Measurements from ENCODE around the gene MAP4.
"Not testable (repeated sequence)": the region's sequence is repeated elsewhere in the genome, so short reads cannot be mapped to it uniquely, and the experiment has no call there.

MAP4 gene

DNA sequence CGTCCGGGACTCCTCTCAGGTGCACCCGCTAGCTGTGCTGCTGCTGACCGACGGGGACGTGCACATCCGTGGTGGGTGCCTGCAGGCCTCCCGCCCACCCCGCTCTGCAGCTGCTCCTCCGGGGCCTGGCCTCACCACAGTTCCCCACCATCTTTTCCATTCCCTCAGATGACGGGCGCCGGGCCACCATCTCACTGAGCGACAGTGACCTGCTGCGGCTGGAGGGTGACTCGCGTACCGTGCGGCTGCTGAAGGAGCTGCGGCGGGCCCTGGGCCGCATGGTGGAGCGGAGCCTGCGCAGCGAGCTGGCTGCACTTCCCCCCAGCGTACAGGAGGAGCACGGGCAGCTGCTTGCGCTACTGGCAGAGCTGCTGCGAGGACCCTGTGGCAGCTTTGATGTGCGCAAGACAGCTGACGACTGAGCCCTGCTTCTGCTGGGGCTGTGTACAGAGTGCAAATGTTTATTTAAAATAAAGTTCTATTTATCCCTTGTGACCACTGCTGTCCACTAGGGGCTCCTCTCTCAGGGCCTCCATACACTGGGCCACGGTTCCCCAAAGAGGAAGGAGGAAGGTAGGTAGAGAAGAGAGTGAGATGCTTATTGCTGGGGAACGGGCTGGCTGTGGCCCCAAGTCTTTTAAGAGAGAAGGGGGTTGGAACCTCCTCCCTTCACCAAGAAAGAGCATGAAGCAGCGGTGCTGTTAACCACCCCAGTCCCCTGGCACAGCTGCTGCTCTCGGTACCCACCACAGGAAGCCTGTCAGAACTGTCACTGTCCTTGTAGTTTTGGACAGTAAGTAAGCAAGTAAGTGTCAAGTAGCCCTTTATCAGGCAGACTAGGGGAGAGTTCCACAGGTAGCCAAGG, 166.3 kb downstream of the MAP4 start:
- intact Hi-C loops (cut with DNase I), result no loop called here
- peak in 2 of 10 donors; percentile 79 to 88 for DNase-seq

DNA sequence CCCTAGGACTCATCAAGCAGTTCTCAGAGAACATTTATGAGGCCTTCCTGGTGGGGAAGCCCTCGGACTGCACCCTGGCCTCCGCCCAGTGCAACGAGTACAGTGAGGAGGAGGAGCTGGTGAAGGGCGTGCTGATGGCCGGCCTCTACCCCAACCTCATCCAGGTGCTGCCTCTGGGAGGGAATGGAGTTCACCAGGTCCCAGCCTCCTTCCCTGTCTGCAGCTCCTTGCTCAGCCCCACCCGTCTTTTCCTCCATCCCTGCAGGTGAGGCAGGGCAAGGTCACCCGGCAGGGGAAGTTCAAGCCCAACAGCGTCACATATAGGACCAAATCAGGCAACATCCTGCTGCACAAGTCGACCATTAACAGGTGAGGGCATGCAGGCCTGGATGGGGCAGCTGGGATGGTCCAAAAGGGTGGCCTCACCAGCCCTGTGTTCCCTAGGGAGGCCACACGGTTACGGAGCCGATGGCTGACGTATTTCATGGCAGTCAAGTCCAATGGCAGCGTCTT, 167.0 kb downstream of the MAP4 start:
- intact Hi-C loops (cut with DNase I), result no loop called here
- DNase-seq, result peak in 1 of 10 donors; percentile 70

DNA sequence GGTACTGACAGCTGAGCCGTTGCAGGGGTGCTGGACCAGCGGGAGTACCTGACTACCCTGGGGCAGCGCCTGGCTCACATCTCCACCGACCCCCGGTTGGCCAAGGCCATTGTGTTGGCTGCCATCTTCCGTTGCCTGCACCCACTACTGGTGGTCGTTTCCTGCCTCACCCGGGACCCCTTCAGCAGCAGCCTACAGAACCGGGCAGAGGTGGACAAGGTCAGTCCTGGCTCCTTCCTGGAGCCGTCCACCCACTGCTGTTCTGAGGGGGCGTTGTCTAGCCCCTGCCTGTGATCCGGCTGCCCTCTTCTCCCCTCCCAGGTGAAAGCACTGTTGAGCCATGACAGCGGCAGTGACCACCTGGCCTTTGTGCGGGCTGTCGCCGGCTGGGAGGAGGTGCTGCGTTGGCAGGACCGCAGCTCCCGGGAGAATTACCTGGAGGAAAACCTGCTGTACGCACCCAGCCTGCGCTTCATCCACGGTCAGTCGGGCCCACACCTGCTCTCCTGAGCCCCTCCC, 167.6 kb downstream of the MAP4 start:
- intact Hi-C loops (cut with DNase I), result no loop called here
- DNase-seq, result peak in 2 of 10 donors; percentile 63 to 70

DNA sequence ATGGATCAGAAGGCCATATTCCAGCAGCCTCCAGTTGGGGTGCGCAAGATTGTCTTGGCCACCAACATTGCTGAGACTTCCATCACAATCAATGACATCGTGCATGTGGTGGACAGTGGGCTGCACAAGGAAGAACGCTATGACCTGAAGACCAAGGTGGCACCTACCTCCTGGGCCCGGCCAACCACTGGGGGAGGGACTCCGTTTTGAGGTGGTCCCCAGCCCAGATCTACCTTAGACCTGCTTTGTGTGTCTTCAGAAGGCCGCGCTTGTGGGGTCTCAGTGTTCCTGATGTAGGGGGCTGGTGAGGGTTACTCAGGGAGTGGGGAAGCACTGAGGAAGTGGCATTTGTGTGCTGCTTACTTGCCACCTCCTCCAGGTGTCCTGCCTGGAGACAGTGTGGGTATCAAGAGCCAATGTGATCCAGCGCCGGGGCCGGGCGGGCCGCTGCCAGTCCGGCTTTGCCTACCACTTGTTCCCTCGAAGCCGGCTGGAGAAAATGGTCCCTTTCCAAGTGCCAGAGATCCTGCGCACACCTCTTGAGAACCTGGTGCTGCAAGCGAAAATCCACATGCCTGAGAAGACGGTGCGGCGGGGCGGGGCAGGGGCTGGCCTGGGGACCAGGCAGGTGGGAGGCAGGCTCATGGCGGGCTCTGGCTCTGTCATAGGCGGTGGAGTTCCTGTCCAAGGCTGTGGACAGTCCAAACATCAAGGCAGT, 168.3 kb downstream of the MAP4 start:
- no peak for DNase-seq
- intact Hi-C loops (cut with DNase I), result no loop called here

DNA sequence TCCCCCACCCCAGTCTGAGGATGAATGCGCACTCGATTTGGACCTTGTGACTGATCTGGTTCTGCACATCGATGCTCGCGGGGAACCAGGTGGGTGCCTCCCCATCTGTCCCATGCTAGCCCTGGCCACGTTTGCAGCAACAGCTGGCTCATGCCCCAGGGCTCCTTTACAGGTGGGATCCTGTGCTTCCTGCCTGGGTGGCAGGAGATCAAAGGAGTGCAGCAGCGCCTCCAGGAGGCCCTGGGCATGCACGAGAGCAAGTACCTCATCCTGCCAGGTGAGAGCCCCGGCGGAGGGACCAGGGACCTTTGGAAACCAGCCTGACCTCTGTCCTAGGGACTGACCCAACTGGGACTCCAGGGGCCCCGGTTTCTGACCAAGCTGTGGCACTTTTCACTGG, 169.0 kb downstream of the MAP4 start:
- DNase-seq, result no peak
- intact Hi-C loops (cut with DNase I), result no loop called here

DNA sequence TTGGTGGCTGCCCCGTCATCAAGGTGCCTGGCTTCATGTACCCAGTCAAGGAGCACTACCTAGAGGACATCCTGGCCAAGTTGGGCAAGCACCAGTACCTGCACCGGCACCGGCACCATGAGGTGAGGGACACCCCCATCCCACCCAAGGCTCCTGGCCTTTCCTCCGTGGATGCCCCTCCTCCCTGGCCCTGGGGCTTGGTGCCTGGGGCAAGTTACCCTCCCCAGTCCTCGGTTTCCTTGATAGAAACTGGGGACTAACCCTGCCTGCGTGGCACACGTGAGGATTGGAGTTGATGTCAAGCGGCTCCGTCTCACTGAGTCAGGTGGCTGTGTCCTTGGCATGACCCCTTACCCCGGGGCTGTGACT, 169.4 kb downstream of the MAP4 start:
- intact Hi-C loops (cut with DNase I), result no loop called here
- DNase-seq, result no peak

DNA sequence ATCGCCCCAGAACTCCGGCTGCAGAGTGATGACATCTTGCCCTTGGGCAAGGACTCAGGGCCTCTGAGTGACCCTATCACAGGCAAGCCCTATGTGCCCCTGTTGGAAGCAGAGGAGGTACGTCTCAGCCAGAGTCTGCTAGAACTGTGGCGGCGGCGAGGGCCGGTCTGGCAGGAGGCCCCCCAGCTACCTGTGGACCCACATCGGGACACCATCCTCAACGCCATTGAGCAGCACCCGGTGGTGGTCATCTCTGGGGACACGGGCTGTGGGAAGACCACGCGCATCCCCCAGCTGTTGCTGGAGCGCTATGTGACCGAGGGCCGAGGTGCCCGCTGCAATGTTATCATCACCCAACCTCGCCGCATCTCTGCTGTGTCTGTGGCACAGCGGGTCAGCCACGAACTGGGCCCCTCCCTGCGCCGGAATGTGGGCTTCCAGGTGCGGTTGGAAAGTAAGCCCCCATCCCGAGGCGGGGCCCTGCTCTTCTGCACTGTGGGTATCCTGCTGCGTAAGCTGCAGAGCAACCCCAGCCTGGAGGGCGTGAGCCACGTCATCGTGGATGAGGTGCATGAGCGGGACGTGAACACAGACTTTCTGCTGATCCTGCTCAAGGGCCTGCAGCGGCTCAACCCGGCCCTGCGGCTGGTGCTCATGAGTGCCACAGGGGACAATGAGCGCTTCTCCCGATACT, 169.9 kb downstream of the MAP4 start:
- intact Hi-C loops (cut with DNase I), result no loop called here
- DNase-seq, result peak in 1 of 10 donors; percentile 81

DNA sequence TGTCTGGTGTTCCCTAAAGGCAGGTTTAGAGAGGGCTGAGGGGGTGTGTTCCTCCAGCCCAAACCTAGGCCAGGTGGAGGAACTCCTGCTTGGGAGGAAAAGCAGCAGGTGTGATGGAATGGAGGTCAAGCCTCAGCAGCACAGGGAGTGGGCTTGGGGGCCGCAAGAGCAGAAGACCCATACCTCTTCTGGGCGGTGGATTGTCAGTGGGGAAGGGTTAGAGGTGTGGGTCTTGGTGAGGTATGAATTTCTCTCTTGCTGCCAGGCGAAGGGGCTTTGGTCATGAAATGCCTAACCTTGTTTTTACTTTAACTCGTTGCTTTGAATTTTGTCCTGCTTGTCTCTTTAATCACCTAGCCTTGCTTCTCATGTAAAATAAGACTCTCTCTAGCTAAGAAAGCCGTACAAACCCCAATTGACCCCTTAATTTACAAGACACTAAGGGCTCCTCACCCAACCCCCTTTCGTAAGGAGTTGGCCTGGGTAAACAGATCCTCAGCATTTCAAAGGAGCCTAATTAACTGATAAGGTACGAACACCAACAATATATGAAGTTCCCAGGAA, 174.3 kb downstream of the MAP4 start:
- intact Hi-C loops (cut with DNase I), result no loop called here
- DNase-seq, result no peak

DNA sequence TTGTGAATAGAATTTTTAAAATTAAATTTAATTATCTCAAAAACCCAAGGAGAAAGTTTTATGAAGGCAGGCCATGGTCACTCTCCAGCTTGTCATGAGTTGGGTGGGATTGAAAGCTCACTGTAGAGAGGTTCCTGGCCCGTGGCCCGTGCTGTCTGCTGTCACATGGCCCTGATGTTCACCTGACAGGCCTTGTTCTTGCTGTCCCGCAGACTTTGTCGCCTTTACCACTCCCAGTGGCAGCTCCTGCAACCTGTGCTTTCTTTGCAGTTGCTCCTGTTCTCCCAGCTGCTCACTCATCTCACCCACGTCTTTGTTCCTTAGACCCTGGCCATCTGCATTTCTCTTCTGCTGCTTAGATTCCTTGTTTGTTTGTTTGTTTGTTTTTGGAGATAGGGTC, 177.7 kb downstream of the MAP4 start:
- intact Hi-C loops (cut with DNase I), result no loop called here
- DNase-seq, result peak in 1 of 10 donors; percentile 71

DNA sequence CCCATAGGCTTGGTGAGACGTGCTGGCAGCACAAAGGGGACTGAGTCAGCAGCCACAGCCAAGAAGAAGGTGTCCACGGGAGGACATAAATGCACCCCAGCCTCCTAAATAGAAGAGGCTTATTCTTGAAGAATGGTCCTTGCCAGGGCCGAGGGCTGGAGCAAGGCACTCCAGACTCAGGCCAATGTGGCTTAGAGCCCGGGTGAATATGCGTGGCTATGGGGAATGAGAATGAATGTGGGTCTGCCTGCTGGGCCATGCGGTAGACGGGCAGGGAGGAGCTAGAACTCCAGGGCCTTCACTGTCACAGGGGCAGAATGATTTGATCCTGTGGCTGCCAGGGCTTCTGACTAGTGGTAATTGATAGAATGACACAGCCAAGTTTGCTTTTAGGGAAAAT, 179.2 kb downstream of the MAP4 start:
- intact Hi-C loops (cut with DNase I), result loop anchor here (1.0 kb wide), 2 partner anchors 153 to 314 kb away; no protein-coding TSS in a partner anchor
- peak in 4 of 10 donors; percentile 28 to 87 (median 66) for DNase-seq

DNA sequence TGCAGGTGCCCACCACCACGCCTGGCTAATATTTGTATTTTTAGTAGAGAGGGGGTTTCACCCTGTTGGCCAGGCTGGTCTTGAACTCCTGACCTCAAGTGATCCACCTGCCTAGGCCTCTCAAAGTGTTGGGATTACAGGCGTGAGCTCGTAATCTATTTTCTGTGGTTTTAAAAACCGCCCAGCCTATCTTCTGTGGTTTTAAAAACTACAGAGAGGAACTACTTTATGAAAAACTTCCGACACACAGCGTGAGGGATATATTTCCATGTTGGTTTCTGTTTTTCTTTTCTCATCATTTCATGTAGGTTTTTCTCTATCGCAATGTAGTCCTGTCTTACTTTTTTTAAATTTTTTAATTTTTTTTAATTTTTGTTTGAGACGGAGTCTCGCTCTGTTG, 186.7 kb downstream of the MAP4 start:
- DNase-seq; intact Hi-C loops (cut with DNase I): not testable (repeated sequence)

DNA sequence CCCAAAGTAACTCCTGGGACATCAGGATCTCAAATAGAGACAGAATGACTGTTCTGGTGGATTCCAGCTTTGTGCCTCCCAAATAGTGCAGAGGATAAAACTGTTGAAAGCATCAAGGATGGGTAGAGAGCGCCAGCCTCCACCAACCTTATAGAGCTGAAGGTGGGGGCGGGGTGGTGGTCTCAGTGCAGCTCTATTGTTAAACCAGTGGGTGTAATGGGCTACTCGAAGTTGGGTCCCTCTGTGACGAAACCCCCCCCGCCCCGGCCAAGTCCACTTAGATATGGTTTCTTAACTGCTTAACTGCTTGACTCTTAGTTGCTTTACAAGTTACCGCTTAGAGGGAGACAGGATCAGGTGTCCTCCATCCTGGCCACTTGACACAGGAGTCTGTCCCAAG, 190.6 kb downstream of the MAP4 start:
- intact Hi-C loops (cut with DNase I), result no loop called here
- peak in 1 of 10 donors; percentile 3 for DNase-seq

DNA sequence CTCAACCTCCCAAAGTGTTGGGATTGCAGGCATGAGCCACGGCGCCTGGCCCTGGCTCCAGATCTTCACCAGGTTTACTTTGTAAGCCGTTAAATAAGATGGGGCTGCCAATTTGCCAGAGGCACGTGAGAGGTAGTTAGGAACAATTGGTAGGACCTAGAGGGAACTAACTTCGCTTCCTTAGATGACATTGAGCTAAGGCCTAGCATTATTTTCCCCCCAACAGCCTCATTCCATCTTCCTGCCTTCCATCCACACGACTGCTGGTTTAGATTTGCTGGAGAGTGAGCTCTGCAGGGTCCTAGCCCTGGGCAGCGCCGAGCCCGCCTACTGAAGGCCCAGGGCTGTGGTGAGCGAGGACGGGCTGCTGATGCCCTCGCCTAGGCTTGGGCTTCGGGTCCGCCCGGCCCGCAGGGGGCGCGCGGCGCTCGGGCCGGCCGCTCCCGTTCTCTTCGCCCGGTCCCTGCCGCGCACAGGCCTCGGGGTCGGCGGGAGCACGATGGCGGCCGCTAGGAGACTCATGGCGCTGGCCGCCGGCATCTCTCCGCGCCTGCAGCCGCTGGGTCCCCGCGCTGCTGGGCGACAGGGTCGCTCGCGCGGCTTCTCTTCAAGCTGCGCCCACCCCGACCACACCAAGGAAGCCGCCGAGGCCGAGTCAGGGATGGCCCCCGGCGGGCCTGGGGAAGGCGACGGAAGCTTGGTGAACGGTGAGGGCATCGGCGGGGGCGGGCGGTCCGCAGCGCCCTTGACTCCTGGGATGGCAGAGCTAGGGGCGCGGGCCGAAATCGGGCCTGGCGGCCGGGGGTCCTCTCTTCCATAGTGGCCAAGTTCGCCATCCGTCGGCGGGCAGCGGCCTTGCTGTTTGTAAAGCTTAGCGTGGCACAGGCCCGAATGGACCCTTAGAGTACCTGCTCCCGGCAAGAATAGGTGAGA, 191.4 kb downstream of the MAP4 start:
- peak; percentile 62 to 97 (median 78) for DNase-seq
- intact Hi-C loops (cut with DNase I), result loop anchor here (5.0 kb wide), 1 partner anchor 327 kb away; no protein-coding TSS in a partner anchor

DNA sequence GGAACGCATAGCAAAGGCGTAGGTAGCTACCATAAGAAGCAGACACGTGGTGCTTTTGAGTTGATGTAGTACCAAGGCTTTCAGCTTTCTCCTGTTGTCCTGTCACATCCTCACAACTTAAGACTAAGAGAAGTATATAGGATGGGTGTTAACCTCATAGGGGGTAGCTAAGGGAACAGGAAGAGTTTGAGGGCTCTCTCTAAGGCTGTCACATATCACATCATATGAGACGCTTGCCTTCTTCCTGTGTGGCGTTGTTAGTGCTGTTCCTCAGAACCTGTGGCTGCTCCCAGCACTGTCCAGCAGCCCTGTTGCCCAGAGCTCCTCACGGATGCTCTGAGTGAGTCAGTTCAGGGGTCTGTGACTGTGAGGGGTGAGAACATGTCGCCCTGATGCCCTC, 198.6 kb downstream of the MAP4 start:
- intact Hi-C loops (cut with DNase I), result no loop called here
- DNase-seq, result no peak

DNA sequence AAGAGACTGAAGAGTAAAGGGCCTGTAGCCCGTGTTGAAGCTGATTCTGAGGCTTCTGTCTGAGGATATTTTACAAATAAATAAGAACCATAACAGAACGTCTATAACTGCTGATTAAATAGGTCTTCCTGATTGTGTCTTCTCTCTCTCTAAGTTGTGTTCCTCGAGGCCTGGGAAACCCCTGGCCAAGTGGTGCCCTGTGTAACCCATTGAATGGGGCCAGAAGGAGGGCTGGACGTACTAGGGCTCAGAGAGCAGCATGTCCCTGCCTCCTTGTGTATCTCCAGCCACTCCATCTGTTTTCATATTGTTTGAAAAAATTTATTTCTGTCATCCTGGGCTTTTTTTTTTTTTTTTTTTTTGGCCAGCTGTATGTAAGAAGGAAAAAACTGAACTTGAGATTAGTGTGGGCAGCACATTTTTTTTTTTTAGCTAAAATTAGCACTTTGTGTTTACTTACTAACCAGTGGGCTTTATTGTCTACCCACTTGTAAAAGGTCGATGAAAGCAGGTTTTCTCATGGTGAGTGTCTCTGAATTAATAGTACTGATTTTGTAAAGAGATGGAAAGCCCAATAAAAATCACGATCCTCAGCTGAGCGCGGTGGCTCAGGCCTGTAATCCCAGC, 202.6 kb downstream of the MAP4 start:
- DNase-seq, result peak in 2 of 10 donors; percentile 28 to 58
- intact Hi-C loops (cut with DNase I), result no loop called here

DNA sequence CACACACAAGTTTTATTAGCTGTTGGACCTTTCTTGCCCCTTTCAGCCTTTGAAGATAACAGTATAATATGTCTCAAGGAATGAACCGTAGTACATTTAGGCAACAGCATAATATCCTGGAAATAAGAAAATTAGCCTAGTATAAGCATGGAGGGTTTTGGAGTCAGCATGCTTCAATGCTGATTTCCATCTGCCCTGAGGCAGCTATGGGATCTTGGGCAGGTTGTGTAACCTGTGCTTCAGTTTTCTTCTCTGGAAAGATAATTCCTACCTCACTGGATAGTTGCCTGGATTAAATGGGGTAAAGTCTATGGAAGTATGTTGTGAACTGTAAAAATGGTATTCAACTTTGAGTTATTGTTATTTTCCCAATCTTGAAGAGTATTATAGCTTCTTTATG, 211.6 kb downstream of the MAP4 start:
- DNase-seq, result no peak
- intact Hi-C loops (cut with DNase I), result no loop called here

DNA sequence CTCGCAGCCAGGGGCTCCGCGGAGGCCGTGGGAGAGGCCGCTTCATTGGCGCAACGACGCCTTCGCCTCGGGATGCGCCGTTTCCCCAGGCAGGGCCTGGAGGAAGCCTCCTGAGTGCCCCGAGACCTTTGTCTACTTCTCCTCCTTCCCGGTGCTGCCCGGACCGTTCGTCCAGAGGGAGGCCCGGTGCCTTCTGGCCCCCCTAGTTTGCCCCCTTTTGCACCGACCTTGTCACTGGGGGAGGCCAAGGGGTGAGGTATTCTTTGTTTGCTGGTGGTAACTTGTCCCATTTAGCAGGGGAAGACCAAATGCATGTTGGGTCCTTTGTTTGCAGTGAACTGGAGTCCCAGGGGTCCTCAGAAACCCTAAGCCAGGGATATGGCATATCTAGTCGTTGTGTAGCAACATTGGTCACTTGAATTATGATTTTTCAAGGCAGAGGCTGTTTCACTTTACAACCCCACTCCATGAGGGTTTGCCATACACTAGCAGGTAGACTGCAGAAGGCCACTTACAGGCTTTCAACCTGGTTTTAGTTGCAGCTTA, 212.7 kb downstream of the MAP4 start:
- intact Hi-C loops (cut with DNase I), result no loop called here

DNA sequence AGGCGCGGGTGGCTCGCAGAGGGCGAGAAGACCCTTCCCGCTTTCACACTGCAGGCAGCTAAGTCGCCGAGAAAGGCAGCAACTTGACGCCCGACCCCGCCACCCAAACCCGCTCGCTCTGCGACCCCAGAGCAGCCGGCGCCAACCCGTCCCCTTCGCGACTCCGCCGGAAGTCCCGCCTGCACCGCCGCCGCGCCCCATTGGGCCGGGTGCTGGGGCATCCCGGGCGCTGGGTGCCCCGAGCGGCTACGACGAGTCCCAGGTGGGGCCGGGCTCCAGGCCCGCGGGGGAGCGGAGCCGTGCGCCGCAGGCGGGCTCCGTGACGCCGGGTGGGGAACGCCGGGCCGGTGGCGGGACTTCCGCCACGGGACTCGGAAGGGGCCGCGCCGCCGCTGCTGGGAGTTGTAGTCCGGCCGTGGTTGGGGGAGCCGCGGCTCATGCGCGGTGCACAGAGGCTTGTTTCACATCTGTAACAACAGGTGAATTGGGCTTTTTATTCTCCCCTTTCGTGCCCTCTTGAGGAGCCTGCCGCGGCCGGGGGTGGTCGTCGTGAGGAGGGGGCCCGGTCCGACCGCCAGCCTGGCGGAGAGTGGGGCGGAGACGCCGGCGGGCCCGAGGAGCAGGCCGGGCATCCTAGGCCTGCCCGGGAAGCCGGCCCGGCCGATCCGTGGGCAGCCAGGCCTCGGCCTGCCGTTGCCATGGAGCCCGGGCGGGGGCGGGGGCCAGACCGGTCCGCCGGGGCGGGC, 213.3 kb downstream of the MAP4 start, which contains the start of gene DHX30:
TSS of gene DHX30 (plus strand) at position 405 of the 746 bp plus-strand sequence. CDS start 7,546 bp downstream, outside the sequence.
- DNase-seq, result peak; percentile 83 to 98 (median 90)
- intact Hi-C loops (cut with DNase I), result no loop called here

More for the DNA sequence above, 212.7 kb downstream of the MAP4 start:
- DNase-seq, result no peak

All from posterior cingulate gyrus (tissue), 11 donors.